SK-N-MC (cell line): ENCODE data around the gene TUBA3C.
"Not testable (repeated sequence)": the region's sequence is repeated elsewhere in the genome, so short reads cannot be mapped to it uniquely, and the experiment has no call there.

Experiments used
- EZH2 ChIP-seq: fragments of 200-600 bp; sonication (generic); IDR thresholded peaks from one replicate; pipeline ENCODE4 v1.6.1; 2017; ENCODE audit warnings: antibody characterized with exemption
- FOXP2 ChIP-seq: optimal IDR thresholded peaks from 2 replicates; pipeline ENCODE3; 2011; ENCODE audit warnings: mild to moderate bottlenecking, moderate library complexity; ENCODE audit not compliant: insufficient read depth; ENCODE audit errors: extremely low read length, control extremely low read depth
- POLR2AphosphoS5 ChIP-seq: IDR thresholded peaks from 2 replicates; pipeline ENCODE4 v1.6.1; 2012; ENCODE audit warnings: mild to moderate bottlenecking, low read depth, low read length, borderline replicate concordance

- not testable (repeated sequence) for TF ChIP-seq EZH2, POLR2AphosphoS5, FOXP2
Observed at GRCh38 chr13:19189911-19190310, 8.3 kb upstream of the TUBA3C start.
